GM23248 (cell line): ENCODE data around the gene ZNF691.

ENCODE experiments used
- EZH2 ChIP-seq: fragments of 200-600 bp; sonication (generic); IDR thresholded peaks from 2 replicates; pipeline ENCODE4 v1.6.1; 2018; ENCODE audit warnings: antibody characterized with exemption, mild to moderate bottlenecking; ENCODE audit not compliant: insufficient read depth, poor library complexity, severe bottlenecking
- EZH2phosphoT487 ChIP-seq: fragments of 200-600 bp; sonication (generic); IDR thresholded peaks from 2 replicates; pipeline ENCODE4 v1.6.1; 2018; ENCODE audit warnings: antibody characterized with exemption, moderate library complexity, mild to moderate bottlenecking, low read depth; ENCODE audit not compliant: insufficient read depth

DNA sequence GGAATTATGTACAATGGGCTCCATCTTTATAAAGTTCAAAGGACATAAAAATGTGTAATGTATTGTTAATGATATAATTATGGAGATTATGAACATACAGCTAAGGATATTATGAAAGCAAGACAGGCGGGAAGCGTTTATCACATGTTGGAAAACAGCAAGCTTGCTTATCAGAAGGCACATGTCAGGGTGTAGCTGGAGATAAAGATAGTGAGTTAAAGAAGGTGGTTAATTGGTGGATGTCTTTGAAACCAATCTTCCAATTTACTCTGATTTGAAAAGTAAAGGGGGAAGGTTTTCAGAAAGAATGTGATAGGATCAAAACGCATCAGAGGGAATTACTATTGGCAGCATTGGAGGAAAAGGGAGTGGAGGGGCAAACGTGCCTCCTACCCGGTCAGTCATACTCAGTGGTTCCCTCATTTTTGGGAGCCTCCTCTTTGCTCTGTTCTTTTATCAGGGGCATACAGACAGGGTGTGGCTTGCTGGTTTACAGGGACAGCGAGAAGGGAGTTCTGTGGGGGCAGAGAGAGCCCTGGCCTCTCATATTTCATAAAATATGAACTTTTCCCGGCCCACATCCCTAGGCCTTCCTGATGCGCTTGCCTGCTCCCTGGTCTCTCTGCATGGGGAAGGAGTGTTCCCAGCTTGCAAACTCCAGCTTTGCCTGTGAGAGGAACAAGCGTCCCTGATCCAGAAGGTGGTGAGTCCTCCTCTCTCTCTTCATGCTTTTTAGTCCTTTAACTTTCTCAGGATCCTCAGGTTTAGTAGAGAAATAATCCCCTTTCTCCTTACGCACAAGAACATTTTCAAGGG lies 21.2 kb upstream of the ZNF691 start:
- TF ChIP-seq EZH2phosphoT487 (no peak), EZH2 (no peak)
